ENCODE data around the gene FADD.

The FADD gene

DNA sequence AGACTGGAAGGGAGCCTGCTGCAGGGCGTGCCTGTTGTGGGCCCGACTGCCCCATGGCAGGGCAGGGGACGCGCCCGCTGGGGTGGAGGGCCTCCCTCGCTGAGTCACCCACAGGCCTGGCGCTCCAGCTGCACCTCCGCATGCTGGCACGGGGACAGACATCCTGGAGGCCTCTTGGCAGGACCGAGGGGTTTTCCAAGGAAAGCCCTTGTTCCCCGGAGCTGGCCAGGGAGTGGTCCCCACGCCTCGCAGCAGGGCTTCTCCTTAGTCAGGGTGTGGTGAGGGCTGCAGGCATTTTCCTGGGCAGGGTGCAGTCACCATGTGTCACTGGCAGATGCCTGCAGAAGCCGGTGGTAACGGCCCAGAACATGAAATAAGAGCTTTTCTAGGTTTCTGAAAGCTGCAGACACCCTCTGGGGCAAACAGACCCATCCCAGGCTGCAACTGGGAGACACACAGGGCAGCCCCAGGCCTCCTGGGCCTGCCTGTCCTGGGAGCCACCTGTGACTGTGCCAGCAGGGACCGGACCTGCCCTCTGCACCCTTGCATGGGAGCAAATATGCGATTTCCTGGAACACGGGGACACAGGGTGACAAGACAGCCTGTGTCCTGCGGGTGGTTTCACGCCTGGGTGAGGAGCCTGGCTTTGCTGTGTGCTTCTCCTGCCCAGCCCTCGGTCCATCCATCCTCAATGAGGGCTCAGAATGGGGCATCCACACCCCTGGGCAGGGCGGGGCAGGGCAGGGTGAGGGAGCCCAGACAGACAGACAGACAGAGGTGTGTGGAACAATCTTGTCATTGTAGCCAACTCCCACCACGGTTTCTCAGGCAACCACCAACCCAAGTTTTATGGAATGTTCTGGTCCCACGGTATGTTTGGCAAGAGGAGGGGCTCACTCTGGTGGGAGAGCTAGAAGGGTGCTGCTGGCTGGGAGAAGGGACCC, 43.2 kb upstream of the FADD start:
- Histone ChIP-seq H3K27ac (no peak overlapping the region), H3K27me3 (ENCODE audit: insufficient read depth, low read depth, severe bottlenecking) (no peaks in the 10 kb centered on the region), H3K9me3 (ENCODE audit: severe bottlenecking) (no peaks in the 10 kb centered on the region), H3K4me3 (ENCODE audit: low read depth, low read length) (no peak overlapping the region), H3K36me3 (no peaks in the 10 kb centered on the region)
- TF ChIP-seq, protein P1, sequence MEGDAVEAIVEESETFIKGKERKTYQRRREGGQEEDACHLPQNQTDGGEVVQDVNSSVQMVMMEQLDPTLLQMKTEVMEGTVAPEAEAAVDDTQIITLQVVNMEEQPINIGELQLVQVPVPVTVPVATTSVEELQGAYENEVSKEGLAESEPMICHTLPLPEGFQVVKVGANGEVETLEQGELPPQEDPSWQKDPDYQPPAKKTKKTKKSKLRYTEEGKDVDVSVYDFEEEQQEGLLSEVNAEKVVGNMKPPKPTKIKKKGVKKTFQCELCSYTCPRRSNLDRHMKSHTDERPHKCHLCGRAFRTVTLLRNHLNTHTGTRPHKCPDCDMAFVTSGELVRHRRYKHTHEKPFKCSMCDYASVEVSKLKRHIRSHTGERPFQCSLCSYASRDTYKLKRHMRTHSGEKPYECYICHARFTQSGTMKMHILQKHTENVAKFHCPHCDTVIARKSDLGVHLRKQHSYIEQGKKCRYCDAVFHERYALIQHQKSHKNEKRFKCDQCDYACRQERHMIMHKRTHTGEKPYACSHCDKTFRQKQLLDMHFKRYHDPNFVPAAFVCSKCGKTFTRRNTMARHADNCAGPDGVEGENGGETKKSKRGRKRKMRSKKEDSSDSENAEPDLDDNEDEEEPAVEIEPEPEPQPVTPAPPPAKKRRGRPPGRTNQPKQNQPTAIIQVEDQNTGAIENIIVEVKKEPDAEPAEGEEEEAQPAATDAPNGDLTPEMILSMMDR (IDR thresholded peaks at IDR 0.05; ENCODE audit: low read depth, low read length): no peak
- DNase-seq: no peak

DNA sequence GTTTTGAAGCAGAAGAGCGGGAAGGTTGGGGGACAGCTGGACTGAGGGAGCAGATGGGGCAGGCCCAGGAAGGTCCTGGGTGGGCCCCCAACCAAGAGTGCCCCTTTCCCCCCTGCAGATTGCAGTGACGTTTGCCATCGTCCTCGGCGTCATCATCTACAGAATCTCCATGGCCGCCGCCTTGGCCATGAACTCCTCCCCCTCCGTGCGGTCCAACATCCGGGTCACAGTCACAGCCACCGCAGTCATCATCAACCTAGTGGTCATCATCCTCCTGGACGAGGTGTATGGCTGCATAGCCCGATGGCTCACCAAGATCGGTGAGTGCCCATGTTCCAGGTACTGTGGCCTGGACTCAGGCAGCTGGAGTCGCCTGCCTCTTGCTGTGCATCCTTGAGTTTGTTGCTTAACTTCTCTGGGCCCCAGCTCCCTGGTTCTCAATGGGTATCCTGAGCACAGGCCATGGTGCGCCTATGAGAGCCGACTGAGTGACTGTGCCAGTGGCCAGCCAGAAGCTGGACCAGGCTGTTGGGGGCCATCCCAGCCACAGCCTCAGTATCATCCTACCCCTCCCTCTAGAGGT, 42.0 kb upstream of the FADD start:
- no peak overlapping the region for H3K27ac ChIP-seq
- H3K27me3 ChIP-seq (ENCODE audit: insufficient read depth, low read depth, severe bottlenecking): no peaks in the 10 kb centered on the region
- DNase-seq: no peak
- no peaks in the 10 kb centered on the region for H3K36me3 ChIP-seq
- no peaks in the 10 kb centered on the region for H3K9me3 ChIP-seq (ENCODE audit: severe bottlenecking)
- TF ChIP-seq, protein P1 (IDR thresholded peaks at IDR 0.05; ENCODE audit: low read depth, low read length): no peak
- H3K4me3 ChIP-seq (ENCODE audit: low read depth, low read length): no peak overlapping the region

DNA sequence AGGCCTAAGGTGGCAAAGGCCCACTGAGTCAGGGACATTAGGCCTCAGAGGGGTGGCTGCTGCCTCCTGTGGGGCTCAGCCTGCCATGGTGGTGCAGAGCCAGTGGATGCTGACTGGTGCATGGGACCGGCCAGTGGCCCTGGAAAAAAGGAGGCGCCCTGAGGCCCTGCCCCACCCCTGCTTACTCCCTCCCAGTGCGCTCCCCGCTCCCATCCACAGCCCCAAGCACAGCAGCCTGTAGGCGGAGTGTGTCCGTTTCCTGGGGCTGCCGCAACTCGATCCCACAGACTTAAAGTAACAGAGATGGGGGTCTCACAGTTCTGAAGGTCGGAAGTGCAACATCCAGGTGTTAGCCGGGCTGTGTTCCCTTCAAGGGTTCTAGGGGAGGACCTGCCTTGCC, 38.4 kb upstream of the FADD start:
- DNase-seq: no peak
- no peak overlapping the region for H3K4me3 ChIP-seq (ENCODE audit: low read depth, low read length)
- TF ChIP-seq, protein P1 (IDR thresholded peaks at IDR 0.05; ENCODE audit: low read depth, low read length): no peak
- H3K9me3 ChIP-seq (ENCODE audit: severe bottlenecking): no peaks in the 10 kb centered on the region
- no peak overlapping the region for H3K27ac ChIP-seq
- no peaks in the 10 kb centered on the region for H3K27me3 ChIP-seq (ENCODE audit: insufficient read depth, low read depth, severe bottlenecking)
- H3K36me3 ChIP-seq: no peaks in the 10 kb centered on the region

DNA sequence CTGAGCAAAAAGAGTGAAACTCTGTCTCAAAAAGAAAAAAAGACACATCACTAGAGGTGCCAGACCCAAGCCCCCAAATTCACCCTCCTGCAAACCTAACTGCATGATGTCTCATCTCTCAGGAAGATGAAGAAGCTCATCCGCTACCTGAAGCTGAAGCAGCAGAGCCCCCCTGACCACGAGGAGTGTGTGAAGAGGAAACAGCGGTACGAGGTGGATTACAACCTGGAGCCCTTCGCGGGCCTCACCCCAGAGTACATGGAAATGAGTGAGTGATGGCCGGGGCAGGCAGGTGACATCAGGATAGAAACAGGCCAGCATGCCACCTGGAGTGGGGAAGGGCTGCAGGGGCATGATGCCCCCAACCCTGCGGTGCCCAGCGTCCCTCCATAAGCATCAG, 36.0 kb upstream of the FADD start:
- H3K27ac ChIP-seq: no peak overlapping the region
- no peak overlapping the region for H3K4me3 ChIP-seq (ENCODE audit: low read depth, low read length)
- TF ChIP-seq, protein P1 (IDR thresholded peaks at IDR 0.05; ENCODE audit: low read depth, low read length): no peak
- H3K9me3 ChIP-seq (ENCODE audit: severe bottlenecking): no peaks in the 10 kb centered on the region
- no peaks in the 10 kb centered on the region for H3K27me3 ChIP-seq (ENCODE audit: insufficient read depth, low read depth, severe bottlenecking)
- no peak for DNase-seq
- H3K36me3 ChIP-seq: no peaks in the 10 kb centered on the region

DNA sequence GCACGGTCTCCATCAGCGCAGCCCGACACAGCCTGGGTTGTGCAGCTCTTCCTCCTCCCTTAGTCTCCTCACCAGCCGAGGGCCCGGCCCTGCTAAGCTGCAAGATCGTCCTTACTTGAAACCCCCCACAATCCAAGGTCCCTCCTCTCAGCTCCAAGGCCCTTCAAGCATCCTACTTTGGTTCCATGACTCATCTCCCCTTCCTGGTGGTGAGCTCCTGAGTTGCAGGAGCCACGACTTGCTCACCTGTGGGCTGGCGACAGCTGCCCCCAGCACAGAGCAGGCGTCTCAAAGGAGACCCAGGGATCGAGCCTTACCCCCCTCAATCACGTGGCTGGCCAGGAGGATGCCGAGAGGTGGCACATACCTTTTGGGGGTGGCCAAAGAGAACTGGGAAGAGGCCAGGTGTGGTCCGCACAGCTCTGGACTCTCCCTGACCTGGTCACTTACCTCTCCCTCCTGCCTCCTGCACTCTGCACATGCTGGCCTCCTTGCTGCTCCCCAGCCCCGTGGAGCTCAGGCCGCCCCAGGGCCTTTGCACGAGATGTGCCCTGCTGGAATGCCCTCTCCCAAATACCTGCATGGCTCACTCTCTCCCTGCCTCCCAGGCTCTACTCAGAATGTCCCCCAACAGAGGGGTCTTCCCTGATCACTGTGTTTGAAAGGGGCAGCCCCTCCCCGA, 35.2 kb upstream of the FADD start:
- no peaks in the 10 kb centered on the region for H3K27me3 ChIP-seq (ENCODE audit: insufficient read depth, low read depth, severe bottlenecking)

More for the DNA sequence above, 35.2 kb upstream of the FADD start:
- no peaks in the 10 kb centered on the region for H3K9me3 ChIP-seq (ENCODE audit: severe bottlenecking)
- no peaks in the 10 kb centered on the region for H3K36me3 ChIP-seq
- TF ChIP-seq, protein P1 (IDR thresholded peaks at IDR 0.05; ENCODE audit: low read depth, low read length): no peak
- no peak overlapping the region for H3K27ac ChIP-seq
- no peak overlapping the region for H3K4me3 ChIP-seq (ENCODE audit: low read depth, low read length)
- DNase-seq: no peak
